Caco-2 (cell line): ENCODE results near the gene PIAS2. TPM values are rescaled to one million over a fixed set of nuclear protein-coding genes. Genes with fewer than 3 reads are reported as not detected.

Source experiments
- BruUV-seq: library from RNA; stranded (reverse); fragments of 400-500 nt; replicated peaks from 2 replicates; lab custom pipeline; 2021; lab: Mats Ljungman, UMichigan
- CTCF ChIA-PET: fragments of 300-600 bp; sonication (Branson Sonifier 250); formaldehyde crosslinking; loops from one replicate; lab custom pipeline; 2022; ENCODE audit warnings: antibody characterized with exemption; lab: Charles Lee
- POLR2A ChIA-PET: fragments of 300-600 bp; sonication (Branson Sonifier 250); formaldehyde crosslinking; loops from one replicate; lab custom pipeline; 2022; ENCODE audit warnings: antibody characterized with exemption; lab: Charles Lee
- DNase-seq, 2 experiments: peaks; one replicate each; pipeline versions ENCODE4 v3.0.0 to v3.0.0-alpha.2; 2020 to 2022
- H3K27me3 ChIP-seq: replicated peaks from 2 replicates; pipeline ENCODE4 v1.6.0; 2011; ENCODE audit warnings: low read length; ENCODE audit not compliant: control insufficient read depth, insufficient read depth
- H3K36me3 ChIP-seq: 2 replicates; pipeline ENCODE4 v1.5.1; 2011; ENCODE audit warnings: low read length; ENCODE audit not compliant: control insufficient read depth, insufficient read depth
- H3K4me1 ChIP-seq: fragments of 250-450 bp; sonication (Bioruptor Pico); 2 replicates; pipeline ENCODE4 v1.5.1; 2020; ENCODE audit warnings: mild to moderate bottlenecking
- H3K4me3 ChIP-seq: 2 replicates; pipeline ENCODE4 v1.5.1; 2011; ENCODE audit warnings: low read depth, mild to moderate bottlenecking, control low read depth, low read length
- H3K9me3 ChIP-seq: fragments of 250-450 bp; sonication (Bioruptor Pico); 2 replicates; pipeline ENCODE4 v1.5.1; 2020; ENCODE audit warnings: mild to moderate bottlenecking, moderate library complexity
- H3K27ac Mint-ChIP-seq: one replicate; pipeline ENCODE4 v1.8.0; 2022; ENCODE audit warnings: mixed read lengths; ENCODE audit not compliant: unreplicated experiment
- H3K27me3 Mint-ChIP-seq: one replicate; pipeline ENCODE4 v1.8.0; 2022; ENCODE audit warnings: mixed read lengths; ENCODE audit not compliant: insufficient read depth, unreplicated experiment
- H3K36me3 Mint-ChIP-seq: one replicate; pipeline ENCODE4 v1.8.0; 2022; ENCODE audit warnings: mild to moderate bottlenecking, mixed read lengths; ENCODE audit not compliant: insufficient read depth, unreplicated experiment
- H3K4me1 Mint-ChIP-seq: one replicate; pipeline ENCODE4 v1.8.0; 2022; ENCODE audit warnings: low read depth, mixed read lengths; ENCODE audit not compliant: unreplicated experiment
- H3K4me3 Mint-ChIP-seq: one replicate; pipeline ENCODE4 v1.8.0; 2022; ENCODE audit warnings: mild to moderate bottlenecking, moderate library complexity, mixed read lengths; ENCODE audit not compliant: unreplicated experiment
- H3K9me3 Mint-ChIP-seq: one replicate; pipeline ENCODE4 v1.8.0; 2022; ENCODE audit warnings: mixed read lengths; ENCODE audit not compliant: unreplicated experiment
- intact Hi-C: fragments of 100-400 bp; cut with micrococcal nuclease; formaldehyde crosslinking; loops from one replicate; pipeline ENCODE4 v1.10.0; 2022; ENCODE audit not compliant: unreplicated experiment
- total RNA-seq: library from RNA; stranded (reverse); gene quantifications from 2 replicates; pipeline ENCODE4 v1.2.3, GENCODE V29; 2022
- TF ChIP-seq, protein P1 (sequence below), 2 experiments: fragments of 200-600 bp in 1 of 2; IDR thresholded peaks; 1 replicate in 1 of 2; 2 replicates in 1 of 2; pipeline versions ENCODE4 v1.5.1 to v1.8.0; 2011 to 2022; ENCODE audit warnings: antibody characterized with exemption in 1 of 2, control low read depth in 1 of 2, inconsistent platforms in 1 of 2, low read depth in 1 of 2, low read length in 1 of 2, mild to moderate bottlenecking in 1 of 2, moderate library complexity in 1 of 2; ENCODE audit not compliant: insufficient read depth in 1 of 2, severe bottlenecking in 1 of 2, unreplicated experiment in 1 of 2

PIAS2 gene
- total RNA-seq, 1 experiment from 2014 or later, result 16.2 TPM

DNA sequence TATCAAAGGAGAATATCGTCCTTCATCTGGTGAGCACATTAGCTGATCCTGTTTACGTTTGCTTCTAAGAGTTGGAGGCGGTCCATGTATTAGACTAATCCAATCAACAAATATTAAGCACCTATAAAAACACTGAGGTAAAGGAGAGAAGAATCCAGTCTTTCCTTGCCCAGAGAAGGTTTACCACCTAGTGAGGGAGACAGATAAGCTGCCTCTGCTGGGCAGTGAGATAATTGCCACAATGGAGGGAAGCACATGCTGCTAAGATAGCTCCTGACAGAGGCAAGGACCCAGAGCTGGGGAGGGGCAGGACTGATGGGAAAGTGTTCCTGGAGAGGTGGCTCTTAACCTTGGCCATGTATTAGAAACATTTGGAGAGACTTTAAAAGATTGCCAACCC, 123.7 kb downstream of the PIAS2 start:
- POLR2A ChIA-PET, result no interaction called here

DNA sequence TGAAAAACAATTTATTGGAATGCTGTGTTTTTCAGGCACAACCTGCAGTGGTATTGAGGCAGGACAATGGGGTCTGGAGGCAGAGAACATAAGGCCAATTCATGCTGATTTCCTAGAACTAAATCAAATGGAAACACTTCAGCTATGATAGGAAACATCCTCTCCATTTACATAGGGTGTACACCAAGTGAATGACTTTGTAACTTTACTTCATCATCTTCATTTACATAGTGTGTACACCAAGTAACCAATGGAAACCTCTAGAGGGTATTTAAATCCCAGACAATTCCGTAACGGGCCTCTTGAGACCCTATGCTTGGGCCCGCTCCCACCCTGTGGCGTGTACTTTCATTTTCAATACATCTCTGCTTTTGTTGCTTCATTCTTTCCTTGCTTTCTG, 128.2 kb downstream of the PIAS2 start:
- H3K36me3 ChIP-seq, result no peaks in the 10 kb centered on the region
- no peak for DNase-seq
- no peaks in the 10 kb centered on the region for H3K4me1 Mint-ChIP-seq
- intact Hi-C loops, result no loop called here
- no peaks in the 10 kb centered on the region for H3K9me3 Mint-ChIP-seq
- no peaks in the 10 kb centered on the region for H3K27me3 ChIP-seq
- H3K9me3 ChIP-seq, result no peaks in the 10 kb centered on the region
- TF ChIP-seq, protein P1, sequence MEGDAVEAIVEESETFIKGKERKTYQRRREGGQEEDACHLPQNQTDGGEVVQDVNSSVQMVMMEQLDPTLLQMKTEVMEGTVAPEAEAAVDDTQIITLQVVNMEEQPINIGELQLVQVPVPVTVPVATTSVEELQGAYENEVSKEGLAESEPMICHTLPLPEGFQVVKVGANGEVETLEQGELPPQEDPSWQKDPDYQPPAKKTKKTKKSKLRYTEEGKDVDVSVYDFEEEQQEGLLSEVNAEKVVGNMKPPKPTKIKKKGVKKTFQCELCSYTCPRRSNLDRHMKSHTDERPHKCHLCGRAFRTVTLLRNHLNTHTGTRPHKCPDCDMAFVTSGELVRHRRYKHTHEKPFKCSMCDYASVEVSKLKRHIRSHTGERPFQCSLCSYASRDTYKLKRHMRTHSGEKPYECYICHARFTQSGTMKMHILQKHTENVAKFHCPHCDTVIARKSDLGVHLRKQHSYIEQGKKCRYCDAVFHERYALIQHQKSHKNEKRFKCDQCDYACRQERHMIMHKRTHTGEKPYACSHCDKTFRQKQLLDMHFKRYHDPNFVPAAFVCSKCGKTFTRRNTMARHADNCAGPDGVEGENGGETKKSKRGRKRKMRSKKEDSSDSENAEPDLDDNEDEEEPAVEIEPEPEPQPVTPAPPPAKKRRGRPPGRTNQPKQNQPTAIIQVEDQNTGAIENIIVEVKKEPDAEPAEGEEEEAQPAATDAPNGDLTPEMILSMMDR (IDR thresholded peaks at IDR 0.05; ENCODE audit: insufficient read depth in 1 of 2, low read depth in 1 of 2, low read length in 1 of 2, severe bottlenecking in 1 of 2, unreplicated experiment in 1 of 2), result no peak
- CTCF ChIA-PET, result no interaction called here
- POLR2A ChIA-PET, result no interaction called here
- no TSS peak for BruUV-seq
- no peaks in the 10 kb centered on the region for H3K4me1 ChIP-seq
- no peak overlapping the region for H3K4me3 Mint-ChIP-seq
- H3K27ac Mint-ChIP-seq, result no peak overlapping the region
- H3K36me3 Mint-ChIP-seq, result no peaks in the 10 kb centered on the region
- H3K27me3 Mint-ChIP-seq, result no peaks in the 10 kb centered on the region
- no peak overlapping the region for H3K4me3 ChIP-seq

More for the DNA sequence above, 123.7 kb downstream of the PIAS2 start:
- TF ChIP-seq, protein P1 (IDR thresholded peaks at IDR 0.05; ENCODE audit: insufficient read depth in 1 of 2, low read depth in 1 of 2, low read length in 1 of 2, severe bottlenecking in 1 of 2, unreplicated experiment in 1 of 2), result no peak
- H3K4me1 Mint-ChIP-seq, result no peaks in the 10 kb centered on the region
- no peaks in the 10 kb centered on the region for H3K4me1 ChIP-seq
- H3K4me3 ChIP-seq, result no peak overlapping the region
- no peaks in the 10 kb centered on the region for H3K36me3 ChIP-seq
- BruUV-seq, result no TSS peak
- peak in 1 of 2 experiments; percentile 2 for DNase-seq
- H3K9me3 Mint-ChIP-seq, result no peaks in the 10 kb centered on the region
- CTCF ChIA-PET, result no interaction called here
- no peaks in the 10 kb centered on the region for H3K27me3 Mint-ChIP-seq
- intact Hi-C loops, result no loop called here
- H3K27ac Mint-ChIP-seq, result no peak overlapping the region
- no peak overlapping the region for H3K4me3 Mint-ChIP-seq
- no peaks in the 10 kb centered on the region for H3K27me3 ChIP-seq
- no peaks in the 10 kb centered on the region for H3K9me3 ChIP-seq
- no peaks in the 10 kb centered on the region for H3K36me3 Mint-ChIP-seq

DNA sequence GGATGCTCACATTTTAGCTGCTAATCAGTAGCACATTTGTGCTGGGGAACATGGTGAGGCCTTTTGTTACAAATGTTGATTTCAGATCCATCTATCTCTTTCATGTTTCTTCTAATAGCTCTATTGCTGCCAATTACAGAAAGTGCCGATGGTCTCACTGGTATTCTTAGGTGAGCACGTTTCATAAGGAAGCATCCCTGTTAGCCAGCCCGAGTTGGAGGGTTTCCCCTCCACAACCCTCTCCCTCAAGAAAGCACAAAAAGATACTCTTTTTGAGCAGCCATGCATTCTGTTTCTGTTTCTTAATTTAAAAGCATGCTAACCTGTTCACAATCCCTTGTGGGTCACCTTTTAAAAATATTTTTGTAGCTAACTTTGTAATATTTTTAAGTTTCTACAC, 129.6 kb downstream of the PIAS2 start:
- no peaks in the 10 kb centered on the region for H3K27me3 ChIP-seq
- no peaks in the 10 kb centered on the region for H3K36me3 ChIP-seq
- H3K27ac Mint-ChIP-seq, result no peak overlapping the region
- no peak overlapping the region for H3K4me3 ChIP-seq
- H3K27me3 Mint-ChIP-seq, result no peaks in the 10 kb centered on the region
- H3K4me3 Mint-ChIP-seq, result no peak overlapping the region
- no peaks in the 10 kb centered on the region for H3K9me3 ChIP-seq
- no peaks in the 10 kb centered on the region for H3K9me3 Mint-ChIP-seq
- TF ChIP-seq, protein P1 (IDR thresholded peaks at IDR 0.05; ENCODE audit: insufficient read depth in 1 of 2, low read depth in 1 of 2, low read length in 1 of 2, severe bottlenecking in 1 of 2, unreplicated experiment in 1 of 2), result no peak
- H3K4me1 Mint-ChIP-seq, result no peaks in the 10 kb centered on the region
- DNase-seq, result no peak
- ChIA-PET POLR2A (no interaction called here), CTCF (no interaction called here)
- no TSS peak for BruUV-seq
- intact Hi-C loops, result no loop called here
- H3K36me3 Mint-ChIP-seq, result no peaks in the 10 kb centered on the region
- no peaks in the 10 kb centered on the region for H3K4me1 ChIP-seq
